Neuronal stem cell (in vitro differentiated cells): ENCODE data around the gene P3H3.

Experiments
- DNase-seq: peaks from one replicate; pipeline ENCODE4 v3.0.0-alpha.2; 2013; ENCODE audit warnings: low spot score
- H2AFZ ChIP-seq: one replicate; pipeline ENCODE4 v1.6.1; 2013; ENCODE audit warnings: mild to moderate bottlenecking, low read length, inconsistent platforms
- H2AK5ac ChIP-seq: 2 replicates; pipeline ENCODE4 v1.6.1; 2013; ENCODE audit warnings: low read depth, mild to moderate bottlenecking, inconsistent platforms, low read length, moderate library complexity, mixed read lengths
- H2BK120ac ChIP-seq: 2 replicates; pipeline ENCODE4 v1.6.1; 2013; ENCODE audit warnings: low read depth, mild to moderate bottlenecking, inconsistent platforms, low read length, moderate library complexity, mixed read lengths
- H2BK12ac ChIP-seq: one replicate; pipeline ENCODE4 v1.6.1; 2013; ENCODE audit warnings: low read length, inconsistent platforms
- H2BK15ac ChIP-seq: 2 replicates; pipeline ENCODE4 v1.6.1; 2013; ENCODE audit warnings: mild to moderate bottlenecking, low read length, inconsistent platforms, mixed read lengths
- H2BK5ac ChIP-seq: one replicate; pipeline ENCODE4 v1.6.1; 2013; ENCODE audit warnings: inconsistent platforms, mild to moderate bottlenecking, low read length, moderate library complexity
- H3K14ac ChIP-seq: one replicate; pipeline ENCODE4 v1.6.1; 2013; ENCODE audit warnings: low read length, inconsistent platforms
- H3K18ac ChIP-seq: 2 replicates; pipeline ENCODE4 v1.6.1; 2013; ENCODE audit warnings: low read length, inconsistent platforms
- H3K23ac ChIP-seq: 2 replicates; pipeline ENCODE4 v1.6.1; 2013; ENCODE audit warnings: low read depth, mild to moderate bottlenecking, mixed read lengths, low read length, inconsistent platforms; ENCODE audit not compliant: poor library complexity
- H3K27ac ChIP-seq: replicated peaks from 3 replicates; pipeline ENCODE4 v1.5.1; 2013; ENCODE audit warnings: low read length, inconsistent platforms
- H3K27me3 ChIP-seq, 3 experiments: 2 replicates each; pipeline ENCODE4 v1.6.1; 2013; ENCODE audit warnings: low read length in 3 of 3, mild to moderate bottlenecking in 2 of 3, inconsistent platforms in 1 of 3, low read depth in 1 of 3, mixed read lengths in 1 of 3, moderate library complexity in 1 of 3; ENCODE audit not compliant: control insufficient read depth in 3 of 3, insufficient read depth in 3 of 3
- H3K36me3 ChIP-seq, 2 donors: replicated peaks in 1 of 2; 2 replicates each; pipeline ENCODE4 v1.6.1; 2013; ENCODE audit warnings: low read length in 2 of 2; ENCODE audit not compliant: control insufficient read depth in 2 of 2, insufficient read depth in 2 of 2
- H3K4ac ChIP-seq: 2 replicates; pipeline ENCODE4 v1.6.1; 2013; ENCODE audit warnings: inconsistent platforms, mild to moderate bottlenecking, low read length, moderate library complexity
- H3K4me1 ChIP-seq, 2 donors: 1 replicate in 1 of 2; 2 replicates in 1 of 2; pipeline ENCODE4 v1.6.1; 2013; ENCODE audit warnings: low read length in 2 of 2, low read depth in 1 of 2; ENCODE audit not compliant: control insufficient read depth in 2 of 2, insufficient read depth in 1 of 2
- H3K4me2 ChIP-seq: one replicate; pipeline ENCODE4 v1.6.1; 2013; ENCODE audit warnings: mild to moderate bottlenecking, low read length, inconsistent platforms; ENCODE audit not compliant: insufficient read depth, poor library complexity, severe bottlenecking
- H3K4me3 ChIP-seq, 2 donors: 2 replicates each; pipeline ENCODE4 v1.5.1; 2013; ENCODE audit warnings: low read length in 2 of 2, mild to moderate bottlenecking in 2 of 2, inconsistent platforms in 1 of 2, moderate library complexity in 1 of 2
- H3K79me1 ChIP-seq: one replicate; pipeline ENCODE4 v1.6.1; 2013; ENCODE audit warnings: low read depth, mild to moderate bottlenecking, inconsistent platforms, low read length, moderate library complexity
- H3K9ac ChIP-seq: one replicate; pipeline ENCODE4 v1.6.1; 2013; ENCODE audit warnings: mild to moderate bottlenecking, low read depth, low read length, inconsistent platforms; ENCODE audit not compliant: poor library complexity
- H3K9me3 ChIP-seq, 2 donors: replicated peaks in 1 of 2; 2 replicates each; pipeline versions ENCODE3 to v1.6.1; 2013; ENCODE audit warnings: low read length in 2 of 2, mild to moderate bottlenecking in 2 of 2, inconsistent platforms in 1 of 2, low read depth in 1 of 2, mixed read lengths in 1 of 2, moderate library complexity in 1 of 2; ENCODE audit not compliant: control insufficient read depth in 2 of 2, insufficient read depth in 1 of 2
- H4K8ac ChIP-seq: one replicate; pipeline ENCODE4 v1.6.1; 2013; ENCODE audit warnings: low read depth, mild to moderate bottlenecking, inconsistent platforms, low read length, moderate library complexity
- H4K91ac ChIP-seq: one replicate; pipeline ENCODE4 v1.6.1; 2013; ENCODE audit warnings: low read length, low read depth, mild to moderate bottlenecking, inconsistent platforms; ENCODE audit not compliant: poor library complexity
- WGBS, 2 donors: extraction: QIAGEN DNeasy Blood & Tissue Kit; methylation state at CpG; one replicate each; pipeline ENCODE4 v1.1.7; 2013; ENCODE audit warnings: missing lambda C conversion rate in 2 of 2, mixed read lengths in 1 of 2; ENCODE audit not compliant: insufficient read length in 2 of 2, insufficient replicate concordance in 1 of 2; ENCODE audit errors: extremely low coverage in 2 of 2; 5-methylcytosine and 5-hydroxymethylcytosine counted together

Gene P3H3

DNA sequence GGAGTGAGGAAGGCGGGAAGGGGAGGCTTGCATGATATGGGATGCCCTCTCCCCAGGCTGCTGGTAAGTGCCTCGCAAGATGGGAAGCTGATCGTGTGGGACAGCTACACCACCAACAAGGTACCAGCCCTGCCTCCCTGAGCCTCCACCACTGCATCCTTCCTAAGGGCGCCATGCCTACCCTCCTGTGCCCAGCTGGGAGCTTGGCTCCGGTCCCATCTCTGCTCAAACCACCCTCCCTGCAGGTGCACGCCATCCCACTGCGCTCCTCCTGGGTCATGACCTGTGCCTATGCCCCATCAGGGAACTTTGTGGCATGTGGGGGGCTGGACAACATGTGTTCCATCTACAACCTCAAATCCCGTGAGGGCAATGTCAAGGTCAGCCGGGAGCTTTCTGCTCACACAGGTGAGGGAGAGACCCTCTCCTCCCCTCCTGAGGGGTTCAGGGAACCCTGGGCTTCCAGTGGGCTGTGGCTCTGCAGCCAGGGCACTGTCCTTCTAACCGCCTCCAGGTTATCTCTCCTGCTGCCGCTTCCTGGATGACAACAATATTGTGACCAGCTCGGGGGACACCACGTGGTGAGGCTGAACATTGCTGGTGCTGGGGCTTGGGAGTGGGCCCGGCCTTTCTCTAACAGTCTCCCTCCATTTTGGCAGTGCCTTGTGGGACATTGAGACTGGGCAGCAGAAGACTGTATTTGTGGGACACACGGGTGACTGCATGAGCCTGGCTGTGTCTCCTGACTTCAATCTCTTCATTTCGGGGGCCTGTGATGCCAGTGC is 15.1 kb downstream of the P3H3 start:
- H3K4ac ChIP-seq, result no peak overlapping the region
- H3K27ac ChIP-seq, result no peak overlapping the region
- H3K18ac ChIP-seq, result no peak overlapping the region
- DNase-seq, result no peak
- H3K4me2 ChIP-seq, result no peak overlapping the region
- no peaks in the 10 kb centered on the region for H3K9me3 ChIP-seq
- H2AFZ ChIP-seq, result no peak overlapping the region
- H2BK5ac ChIP-seq, result peak overlapping the region; percentile 56
- H2BK12ac ChIP-seq, result no peak overlapping the region
- peaks cover 62 to 95% of the 10 kb centered on the region in 2 donors for H3K36me3 ChIP-seq
- H3K14ac ChIP-seq, result no peak overlapping the region
- H3K23ac ChIP-seq, result peak overlapping the region; percentile 17
- WGBS, 2 donors, result no CpG with 5 or more reads among the region's 16 CpGs
- H3K4me1 ChIP-seq, result peaks cover 0 to 11% of the 10 kb centered on the region in 2 donors
- H2BK120ac ChIP-seq, result no peak overlapping the region
- peak overlapping the region; percentile 28 for H2AK5ac ChIP-seq
- H3K4me3 ChIP-seq, result no peak overlapping the region
- H3K27me3 ChIP-seq, result no peaks in the 10 kb centered on the region
- H3K9ac ChIP-seq, result peak overlapping the region; percentile 27
- peak overlapping the region; percentile 27 for H2BK15ac ChIP-seq
- peaks cover 2% of the 10 kb centered on the region for H3K79me1 ChIP-seq
- H4K8ac ChIP-seq, result no peak overlapping the region
- H4K91ac ChIP-seq, result no peak overlapping the region

DNA sequence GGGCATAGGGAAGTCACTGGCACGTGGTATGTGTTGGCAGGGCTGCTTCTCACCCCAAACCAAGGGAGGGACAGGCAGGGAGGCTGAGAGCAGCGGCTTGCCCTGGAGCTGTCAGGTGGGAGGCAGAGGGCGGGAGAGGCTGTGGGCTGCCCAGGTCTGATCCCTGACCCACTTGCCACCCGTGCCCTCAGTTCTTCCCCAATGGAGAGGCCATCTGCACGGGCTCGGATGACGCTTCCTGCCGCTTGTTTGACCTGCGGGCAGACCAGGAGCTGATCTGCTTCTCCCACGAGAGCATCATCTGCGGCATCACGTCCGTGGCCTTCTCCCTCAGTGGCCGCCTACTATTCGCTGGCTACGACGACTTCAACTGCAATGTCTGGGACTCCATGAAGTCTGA is 17.2 kb downstream of the P3H3 start:
- H3K79me1 ChIP-seq, result peaks cover 3% of the 10 kb centered on the region
- no peak overlapping the region for H2BK15ac ChIP-seq
- no peak overlapping the region for H3K23ac ChIP-seq
- H4K91ac ChIP-seq, result no peak overlapping the region
- H3K18ac ChIP-seq, result no peak overlapping the region
- peak overlapping the region; percentile 29 for H4K8ac ChIP-seq
- no peak overlapping the region for H3K27ac ChIP-seq
- H3K4ac ChIP-seq, result no peak overlapping the region
- H3K4me2 ChIP-seq, result no peak overlapping the region
- no peak overlapping the region for H3K14ac ChIP-seq
- H2AFZ ChIP-seq, result no peak overlapping the region
- no CpG with 5 or more reads among the region's 17 CpGs for WGBS, 2 donors
- no peak overlapping the region for H2AK5ac ChIP-seq
- DNase-seq, result no peak
- no peak overlapping the region for H2BK5ac ChIP-seq
- H3K4me3 ChIP-seq, result no peak overlapping the region
- peaks cover 60 to 95% of the 10 kb centered on the region in 2 donors for H3K36me3 ChIP-seq
- H2BK12ac ChIP-seq, result no peak overlapping the region
- no peak overlapping the region for H2BK120ac ChIP-seq
- H3K4me1 ChIP-seq, result peaks cover 3 to 6% of the 10 kb centered on the region in 2 donors
- no peaks in the 10 kb centered on the region for H3K9me3 ChIP-seq
- H3K9ac ChIP-seq, result no peak overlapping the region
- H3K27me3 ChIP-seq, result no peaks in the 10 kb centered on the region

DNA sequence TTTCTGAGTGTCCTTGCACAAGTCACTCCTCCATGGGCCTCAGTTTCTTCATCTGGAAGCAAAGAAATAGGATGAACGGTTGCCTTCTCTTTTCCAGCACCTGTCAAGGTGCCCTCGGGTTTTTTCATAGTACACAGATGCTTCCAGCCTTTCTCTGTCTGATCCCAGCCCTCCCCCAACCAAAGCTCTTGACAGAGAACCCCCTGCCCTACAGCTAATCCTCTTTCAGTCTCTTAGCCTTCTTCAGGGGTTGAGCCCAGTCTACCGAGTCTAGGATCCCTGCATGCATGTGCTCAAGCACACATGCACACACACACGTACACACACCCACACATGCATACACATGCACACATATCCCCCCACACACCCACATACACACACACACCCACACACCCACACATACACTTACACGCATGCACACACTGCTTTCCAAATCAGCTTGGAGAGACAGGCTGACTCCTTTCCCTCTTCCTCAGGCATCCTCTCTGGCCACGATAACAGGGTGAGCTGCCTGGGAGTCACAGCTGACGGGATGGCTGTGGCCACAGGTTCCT is 18.2 kb downstream of the P3H3 start:
- Histone ChIP-seq H3K4me2 (no peak overlapping the region), H2BK12ac (no peak overlapping the region), H2BK15ac (no peak overlapping the region), H3K9ac (no peak overlapping the region), H3K79me1 (peaks cover 7% of the 10 kb centered on the region), H4K8ac (peak overlapping the region; percentile 7), H3K27me3 (no peaks in the 10 kb centered on the region), H3K14ac (no peak overlapping the region), H4K91ac (no peak overlapping the region), H3K27ac (no peak overlapping the region), H2AFZ (no peak overlapping the region), H2AK5ac (no peak overlapping the region), H3K4me1 (peaks cover 5 to 11% of the 10 kb centered on the region in 2 donors), H3K9me3 (no peaks in the 10 kb centered on the region), H3K36me3 (peaks cover 60 to 93% of the 10 kb centered on the region in 2 donors), H3K18ac (no peak overlapping the region), H2BK120ac (no peak overlapping the region), H3K23ac (no peak overlapping the region), H2BK5ac (no peak overlapping the region), H3K4ac (no peak overlapping the region), H3K4me3 (peak overlapping the region in 1 of 2 donors; percentile 31)
- DNase-seq, result no peak
- WGBS, 2 donors, result no CpG with 5 or more reads among the region's 7 CpGs

DNA sequence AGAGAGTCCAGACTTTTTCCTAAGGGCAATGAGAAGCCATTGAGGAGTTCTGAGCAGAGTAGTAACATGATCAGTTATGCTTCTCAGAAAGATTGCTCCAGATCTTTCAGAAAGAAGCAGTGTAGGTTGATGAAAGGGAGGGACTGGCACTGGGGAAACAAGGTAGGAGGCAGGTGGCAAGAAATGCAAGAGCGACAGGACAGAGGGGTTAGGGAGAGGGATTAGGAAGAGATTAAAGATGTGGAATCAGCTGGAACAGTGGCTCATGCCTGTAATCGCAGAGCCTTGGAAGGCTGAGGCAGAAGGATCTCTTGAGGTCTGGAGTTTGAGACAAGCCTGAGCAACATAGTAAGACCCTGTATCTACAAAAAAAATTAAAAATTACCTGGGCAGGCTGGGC is 19.5 kb downstream of the P3H3 start:
- WGBS, 2 donors, result no CpG with 5 or more reads among the region's 2 CpGs
- Histone ChIP-seq H2BK5ac (no peak overlapping the region), H2BK120ac (no peak overlapping the region), H3K4me1 (peaks cover 5 to 11% of the 10 kb centered on the region in 2 donors), H3K27ac (no peak overlapping the region), H3K9me3 (no peaks in the 10 kb centered on the region), H3K23ac (no peak overlapping the region), H2AK5ac (no peak overlapping the region), H2BK12ac (no peak overlapping the region), H3K4me3 (no peak overlapping the region), H3K9ac (no peak overlapping the region), H3K27me3 (no peaks in the 10 kb centered on the region), H3K14ac (no peak overlapping the region), H2AFZ (no peak overlapping the region), H3K4me2 (no peak overlapping the region), H4K91ac (no peak overlapping the region), H3K36me3 (peaks cover 56 to 80% of the 10 kb centered on the region in 2 donors), H3K79me1 (peaks cover 7% of the 10 kb centered on the region), H2BK15ac (no peak overlapping the region), H4K8ac (no peak overlapping the region), H3K4ac (no peak overlapping the region), H3K18ac (no peak overlapping the region)
- DNase-seq, result no peak
